DMS53 treated with DMSO at 0.1 percent for 48 hours (cell line): Measurements from ENCODE around the gene NDUFS7.
"Not testable (repeated sequence)": the region's sequence is repeated elsewhere in the genome, so short reads cannot be mapped to it uniquely, and the experiment has no call there.

ENCODE experiments used
- DNase-seq: peaks from one replicate; lab custom pipeline; 2025; ENCODE audit not compliant: unreplicated experiment; lab: John Stamatoyannopoulos, UW

The NDUFS7 gene

GRCh38 chr19:1429750-1430149 is 46.0 kb downstream of the NDUFS7 start:
- DNase-seq, result no peak

- DNase-seq, result no peak
These were observed 46.5 kb downstream of the NDUFS7 start for GRCh38 chr19:1430246-1430645.

DNA sequence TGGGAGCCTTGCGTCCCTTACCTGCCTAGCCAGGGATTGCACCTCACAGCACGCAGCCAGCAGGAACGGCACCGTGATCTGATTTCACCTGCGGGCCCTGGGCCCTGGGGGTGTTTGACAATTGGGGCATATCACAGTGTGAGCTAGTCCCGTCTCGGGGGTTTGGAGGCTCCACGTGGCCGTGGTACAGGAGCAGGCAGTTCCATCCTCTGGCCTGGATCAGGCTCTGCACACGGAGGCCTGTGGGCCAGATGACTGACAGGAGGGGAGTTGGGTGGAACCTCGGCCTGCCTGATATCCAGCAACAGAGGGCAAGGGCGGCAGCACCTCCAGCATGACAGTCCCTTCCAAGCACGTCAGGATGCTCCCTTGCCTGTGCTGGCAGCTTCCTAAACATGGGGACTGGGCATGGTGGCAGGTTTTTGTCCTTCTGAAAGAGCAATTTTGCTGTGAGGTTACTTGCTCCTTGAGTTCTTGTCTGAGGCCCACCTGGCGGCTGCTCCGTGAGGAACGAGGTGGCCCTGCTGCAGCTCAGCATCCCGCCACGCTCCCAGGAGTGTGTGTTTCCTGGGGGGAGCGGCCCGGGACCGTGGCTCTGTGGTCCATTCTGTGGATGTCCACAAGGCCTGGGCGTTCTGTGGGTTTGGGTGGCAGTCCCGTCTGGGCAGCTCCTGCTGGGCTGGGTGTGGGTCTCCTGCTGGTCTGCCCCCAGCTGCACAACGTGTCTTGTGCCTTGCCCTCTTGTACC is 48.2 kb downstream of the NDUFS7 start:
- DNase-seq, result no peak

DNA sequence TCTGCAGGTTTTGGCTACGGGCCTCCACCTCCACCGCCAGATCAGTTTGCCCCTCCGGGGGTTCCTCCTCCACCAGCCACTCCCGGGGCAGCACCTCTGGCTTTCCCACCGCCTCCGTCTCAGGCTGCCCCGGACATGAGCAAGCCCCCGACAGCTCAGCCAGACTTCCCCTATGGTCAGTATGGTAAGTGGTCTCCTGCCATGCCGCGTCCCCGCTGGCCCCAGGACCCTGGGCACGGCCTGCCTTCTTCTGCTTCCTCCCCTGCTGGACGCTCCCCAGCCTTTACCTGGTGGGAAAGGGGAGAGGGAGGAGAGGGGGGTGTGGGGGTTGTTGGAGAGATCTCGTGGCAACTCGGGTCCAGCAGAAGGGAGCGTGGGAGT is 48.8 kb downstream of the NDUFS7 start:
- DNase-seq, result no peak

DNA sequence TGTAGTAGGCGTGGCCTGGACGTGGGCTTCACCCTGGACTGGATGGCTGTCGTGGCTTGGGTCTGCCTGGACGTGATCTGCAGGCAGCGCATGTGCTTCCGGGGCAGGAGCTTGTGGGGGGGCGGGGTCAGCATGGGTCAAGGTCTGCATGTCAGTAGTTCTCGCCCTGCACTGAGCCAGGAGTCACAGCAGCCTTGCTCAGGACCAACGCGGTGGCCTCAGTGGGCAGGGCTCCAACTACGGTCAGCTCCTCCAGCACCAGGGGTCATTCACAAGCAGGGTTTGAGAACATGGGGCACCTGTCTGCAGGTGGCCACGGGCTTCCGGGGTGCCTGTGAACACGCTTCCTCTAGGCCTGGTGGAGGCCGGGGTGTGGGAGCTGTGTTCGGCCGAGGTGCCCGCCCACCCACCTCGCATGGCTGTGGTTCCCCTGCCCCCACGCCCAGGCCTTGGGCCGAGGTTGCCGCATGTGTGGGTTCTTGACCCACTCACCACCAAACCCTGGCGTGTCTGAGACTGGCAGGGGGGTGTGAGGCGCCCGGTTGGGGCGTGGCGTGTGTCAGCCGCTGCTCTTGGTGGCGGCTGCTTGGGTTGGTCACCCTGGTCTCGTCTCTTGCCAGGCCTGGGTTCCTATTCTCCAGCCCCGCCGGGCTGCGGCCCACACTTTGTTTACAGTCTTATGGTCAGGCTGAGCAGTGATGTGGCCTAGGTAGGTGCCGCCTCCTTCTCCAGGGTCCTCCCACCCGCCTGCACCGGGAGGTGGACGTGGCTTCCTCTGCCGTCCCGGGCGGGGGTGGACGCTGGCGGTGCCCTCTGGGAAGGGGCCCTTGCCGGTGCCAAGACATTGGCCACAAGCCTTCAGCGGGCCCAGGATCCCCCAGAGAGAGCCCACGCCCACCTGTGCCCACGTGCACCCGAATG is 49.7 kb downstream of the NDUFS7 start:
- no peak for DNase-seq

GRCh38 chr19:1434040-1434366 is 50.3 kb downstream of the NDUFS7 start:
- DNase-seq, result no peak

DNA sequence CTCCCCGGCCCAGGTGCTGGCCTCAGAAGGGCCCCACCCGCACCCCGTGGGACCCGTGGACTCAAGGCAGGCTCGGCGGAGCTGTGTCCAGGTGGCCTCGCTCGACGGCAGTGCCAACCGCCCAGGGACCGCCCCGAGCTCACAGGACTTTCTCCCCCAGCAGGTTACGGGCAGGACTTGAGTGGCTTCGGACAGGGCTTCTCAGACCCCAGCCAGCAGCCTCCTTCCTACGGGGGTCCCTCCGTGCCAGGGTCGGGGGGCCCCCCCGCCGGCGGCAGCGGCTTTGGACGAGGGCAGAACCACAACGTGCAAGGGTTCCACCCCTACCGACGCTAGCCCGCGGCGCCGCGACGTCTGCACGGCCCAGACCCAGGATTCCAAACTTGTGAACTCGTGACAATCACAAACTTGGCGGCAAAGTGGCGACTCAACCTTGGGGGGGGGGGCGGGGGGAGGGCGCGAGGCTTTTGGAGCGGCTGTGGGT is 50.9 kb downstream of the NDUFS7 start:
- DNase-seq, result no peak

DNA sequence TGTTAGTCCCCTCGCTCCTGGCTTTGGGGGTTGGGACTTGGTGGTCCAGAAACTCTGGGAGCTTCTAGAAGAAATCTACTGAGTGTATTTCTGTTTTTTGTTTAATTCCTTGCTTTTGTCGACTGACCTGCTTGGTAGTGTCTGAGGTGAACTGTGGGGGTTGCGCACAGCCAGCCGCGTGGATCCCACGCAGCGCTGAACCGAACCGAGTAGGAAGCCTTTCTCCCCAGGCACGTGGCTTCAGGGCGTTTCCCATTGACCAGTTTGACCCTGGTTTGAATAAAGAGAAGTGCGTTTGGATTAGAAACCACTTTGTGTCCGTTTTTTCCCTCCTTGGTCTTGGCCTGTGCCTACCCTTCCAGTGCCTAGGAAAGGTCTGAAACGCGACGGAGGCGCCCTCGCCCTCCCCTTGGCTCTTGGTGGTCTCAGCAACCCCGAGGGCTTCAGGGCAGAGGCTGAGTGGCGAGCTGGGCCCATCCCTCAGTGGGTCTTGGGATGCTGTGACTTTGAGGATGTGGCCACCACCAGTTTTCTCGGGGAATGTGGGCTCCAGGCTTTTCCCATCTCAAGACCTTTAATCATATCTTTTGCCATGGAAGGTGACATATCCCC is 51.8 kb downstream of the NDUFS7 start:
- no peak for DNase-seq

- DNase-seq, result no peak
These were observed 53.9 kb downstream of the NDUFS7 start for GRCh38 chr19:1437609-1438008.

GRCh38 chr19:1438035-1438932 is 54.6 kb downstream of the NDUFS7 start, which contains the start of gene RPS15:
Gene RPS15, plus strand, starts transcription at chr19:1438396. Its CDS starts 30 bp downstream, at chr19:1438426.
- DNase-seq, result peak; percentile 86

DNA sequence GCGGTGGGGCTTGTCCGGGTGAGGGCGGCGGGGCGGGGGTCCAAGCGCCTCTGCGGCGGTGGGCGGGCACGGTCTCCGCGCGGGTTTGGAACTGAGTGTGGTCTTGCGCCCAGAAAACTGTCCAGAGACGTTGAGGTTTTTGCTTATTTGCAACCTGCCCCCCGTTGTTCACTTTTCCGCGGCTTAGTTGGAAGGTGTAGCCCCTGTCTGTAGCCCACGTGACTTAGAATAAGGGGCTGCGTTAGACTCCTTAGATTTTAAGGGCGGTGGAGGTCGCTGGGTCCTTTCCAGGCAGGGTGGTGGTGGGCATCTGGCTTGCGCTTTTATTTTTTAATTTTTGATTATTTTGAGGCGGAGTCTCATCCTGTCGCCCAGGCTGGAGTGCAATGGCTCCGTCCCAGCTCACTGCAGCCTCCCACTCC is 55.2 kb downstream of the NDUFS7 start:
- DNase-seq, result no peak

DNA sequence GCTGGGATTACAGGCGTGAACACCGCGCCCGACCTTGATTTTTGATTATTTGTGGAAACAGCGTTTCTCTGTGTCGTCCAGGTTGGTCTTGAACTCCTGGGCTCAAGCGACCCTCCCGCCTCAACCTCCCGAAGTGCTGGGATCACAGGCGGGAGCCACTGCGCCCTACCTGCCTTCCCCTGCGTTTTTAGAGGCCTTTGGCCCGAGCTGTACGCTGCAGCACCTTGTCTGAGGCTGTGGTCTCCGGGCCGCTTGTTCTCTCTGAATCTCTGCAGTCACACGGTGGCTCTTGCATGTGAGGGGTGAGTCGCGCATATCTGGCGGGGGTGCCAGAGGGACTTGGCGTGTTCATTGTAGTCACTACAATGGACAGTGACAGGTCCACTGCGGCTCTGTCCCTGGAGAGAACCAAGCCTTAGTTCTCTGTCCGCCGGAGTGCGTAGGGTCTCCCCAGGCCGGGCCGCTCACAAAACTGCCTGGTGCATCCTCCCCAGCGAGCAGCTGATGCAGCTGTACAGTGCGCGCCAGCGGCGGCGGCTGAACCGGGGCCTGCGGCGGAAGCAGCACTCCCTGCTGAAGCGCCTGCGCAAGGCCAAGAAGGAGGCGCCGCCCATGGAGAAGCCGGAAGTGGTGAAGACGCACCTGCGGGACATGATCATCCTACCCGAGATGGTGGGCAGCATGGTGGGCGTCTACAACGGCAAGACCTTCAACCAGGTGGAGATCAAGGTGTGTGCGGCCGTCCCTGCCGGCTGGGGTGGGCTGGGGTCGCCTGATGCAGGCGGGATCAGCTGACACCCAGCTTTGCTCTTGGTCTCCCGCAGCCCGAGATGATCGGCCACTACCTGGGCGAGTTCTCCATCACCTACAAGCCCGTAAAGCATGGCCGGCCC is 56.1 kb downstream of the NDUFS7 start:
- not testable (repeated sequence) for DNase-seq

DNA sequence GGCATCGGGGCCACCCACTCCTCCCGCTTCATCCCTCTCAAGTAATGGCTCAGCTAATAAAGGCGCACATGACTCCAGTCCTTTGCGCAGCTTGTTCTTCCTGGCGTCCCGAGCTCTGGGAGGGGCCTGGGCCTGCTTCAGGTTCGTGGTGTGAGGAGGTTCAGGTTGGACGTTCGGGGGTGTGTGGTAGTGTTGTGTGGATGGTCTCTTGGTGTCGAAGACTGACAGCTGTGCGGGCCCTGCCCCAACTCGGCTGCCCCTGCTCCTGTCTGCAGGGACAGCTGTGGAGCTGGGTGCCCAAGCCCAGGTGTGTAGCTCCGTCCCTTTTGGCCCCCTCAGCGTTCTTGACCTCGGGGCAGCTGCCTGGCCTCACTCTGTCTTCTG is 56.7 kb downstream of the NDUFS7 start:
- no peak for DNase-seq

DNA sequence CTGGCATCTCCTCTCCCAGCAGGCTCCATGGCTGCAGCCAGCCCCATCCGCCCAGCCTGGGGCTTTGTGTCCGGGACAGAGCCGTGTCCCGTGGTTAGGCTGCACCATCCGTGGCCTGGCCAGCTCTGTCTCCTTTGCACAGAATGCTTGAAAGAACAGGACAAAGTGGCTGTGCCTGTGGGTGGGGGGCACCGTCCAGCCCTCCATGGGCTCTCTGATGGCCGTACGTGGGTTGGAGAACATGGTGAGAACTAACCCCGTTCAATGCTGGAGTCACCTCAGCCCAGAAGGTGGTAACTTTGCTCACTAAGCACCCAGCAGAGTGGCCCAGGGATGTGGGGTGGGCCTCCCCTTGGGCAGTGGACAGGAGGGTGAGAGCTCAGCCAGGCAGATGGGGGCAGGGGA is 57.3 kb downstream of the NDUFS7 start:
- no peak for DNase-seq

- no peak for DNase-seq
These were observed 58.2 kb downstream of the NDUFS7 start for GRCh38 chr19:1441677-1442438.
